H9 (cell line): ENCODE measurements around the gene SCAF8. TPM values are rescaled to one million over a fixed set of nuclear protein-coding genes. Genes with fewer than 3 reads are reported as not detected.

Experiments used
- DNase-seq: peaks from one replicate; pipeline ENCODE4 v3.0.0-alpha.2; 2017
- H2AFZ ChIP-seq: one replicate; pipeline ENCODE4 v1.6.1; 2013; ENCODE audit warnings: mild to moderate bottlenecking, low read length, control low read depth, moderate library complexity
- H2AK5ac ChIP-seq: 2 replicates; pipeline ENCODE4 v1.6.1; 2013; ENCODE audit warnings: low read length, control low read depth, mixed read lengths; ENCODE audit not compliant: insufficient read length
- H2BK120ac ChIP-seq: one replicate; pipeline ENCODE4 v1.6.1; 2013; ENCODE audit warnings: low read depth, mild to moderate bottlenecking, low read length, control low read depth, inconsistent platforms; ENCODE audit not compliant: poor library complexity, severe bottlenecking
- H2BK12ac ChIP-seq: 2 replicates; pipeline ENCODE4 v1.6.1; 2013; ENCODE audit warnings: low read length, control low read depth, mixed read lengths, low read depth; ENCODE audit not compliant: insufficient read length
- H2BK15ac ChIP-seq: 2 replicates; pipeline ENCODE4 v1.6.1; 2013; ENCODE audit warnings: low read depth, low read length, control low read depth
- H2BK20ac ChIP-seq: one replicate; pipeline ENCODE4 v1.6.1; 2013; ENCODE audit warnings: low read depth, mild to moderate bottlenecking, low read length, control low read depth, inconsistent platforms; ENCODE audit not compliant: poor library complexity, severe bottlenecking
- H2BK5ac ChIP-seq: 2 replicates; pipeline ENCODE4 v1.6.1; 2013; ENCODE audit warnings: low read length, control low read depth, mixed read lengths; ENCODE audit not compliant: insufficient read length
- H3K14ac ChIP-seq: 2 replicates; pipeline ENCODE4 v1.6.1; 2013; ENCODE audit warnings: low read length, control low read depth; ENCODE audit not compliant: insufficient read depth
- H3K18ac ChIP-seq: 2 replicates; pipeline ENCODE4 v1.6.1; 2013; ENCODE audit warnings: low read depth, mild to moderate bottlenecking, mixed read lengths, low read length, control low read depth; ENCODE audit not compliant: insufficient read length
- H3K23ac ChIP-seq: 2 replicates; pipeline ENCODE4 v1.6.1; 2013; ENCODE audit warnings: low read length, control low read depth, mixed read lengths, low read depth; ENCODE audit not compliant: insufficient read length
- H3K23me2 ChIP-seq: 2 replicates; pipeline ENCODE4 v1.6.1; 2013; ENCODE audit warnings: low read depth, mild to moderate bottlenecking, mixed read lengths, low read length, control low read depth; ENCODE audit not compliant: insufficient read length, poor library complexity, severe bottlenecking
- H3K27ac ChIP-seq: 2 replicates; pipeline ENCODE4 v1.5.1; 2013; ENCODE audit warnings: low read length, control low read depth, mixed read lengths, low read depth; ENCODE audit not compliant: insufficient read length
- H3K27me3 ChIP-seq: 2 replicates; pipeline ENCODE4 v1.6.1; 2013; ENCODE audit warnings: low read length, control low read depth, inconsistent platforms; ENCODE audit not compliant: insufficient read depth
- H3K4ac ChIP-seq: 2 replicates; pipeline ENCODE4 v1.6.1; 2013; ENCODE audit warnings: low read depth, mild to moderate bottlenecking, control low read depth, inconsistent platforms, low read length, moderate library complexity
- H3K4me1 ChIP-seq: 2 replicates; pipeline ENCODE4 v1.6.1; 2013; ENCODE audit warnings: low read length, control low read depth, inconsistent platforms; ENCODE audit not compliant: insufficient read depth
- H3K4me2 ChIP-seq: 2 replicates; pipeline ENCODE4 v1.6.1; 2013; ENCODE audit warnings: low read length, control low read depth, mixed read lengths; ENCODE audit not compliant: insufficient read length, insufficient read depth
- H3K56ac ChIP-seq: 2 replicates; pipeline ENCODE4 v1.6.1; 2013; ENCODE audit warnings: low read depth, mild to moderate bottlenecking, mixed read lengths, low read length, control low read depth; ENCODE audit not compliant: insufficient read length
- H3K79me1 ChIP-seq: 2 replicates; pipeline ENCODE4 v1.6.1; 2013; ENCODE audit warnings: low read depth, mild to moderate bottlenecking, moderate library complexity, low read length, control low read depth, inconsistent platforms; ENCODE audit not compliant: insufficient read depth, poor library complexity, severe bottlenecking
- H3K79me2 ChIP-seq: 2 replicates; pipeline ENCODE4 v1.6.1; 2013; ENCODE audit warnings: low read length, control low read depth, inconsistent platforms; ENCODE audit not compliant: insufficient read depth
- H3K9ac ChIP-seq: 2 replicates; pipeline ENCODE4 v1.6.1; 2013; ENCODE audit warnings: low read length, control low read depth, mixed read lengths; ENCODE audit not compliant: insufficient read length; ENCODE audit errors: extremely low read depth
- H3K9me3 ChIP-seq: one replicate; pipeline ENCODE4 v1.6.1; 2013; ENCODE audit warnings: low read depth, low read length, inconsistent platforms; ENCODE audit not compliant: control insufficient read depth
- H3T11ph ChIP-seq: one replicate; pipeline ENCODE4 v1.6.1; 2013; ENCODE audit warnings: mild to moderate bottlenecking, low read length, control low read depth, inconsistent platforms
- H4K20me1 ChIP-seq: one replicate; pipeline ENCODE4 v1.6.1; 2013; ENCODE audit not compliant: control insufficient read depth, insufficient read length, insufficient read depth
- H4K5ac ChIP-seq: 2 replicates; pipeline ENCODE4 v1.6.1; 2013; ENCODE audit warnings: low read depth, mild to moderate bottlenecking, mixed read lengths, low read length, control low read depth; ENCODE audit not compliant: insufficient read length
- H4K8ac ChIP-seq: replicated peaks from 2 replicates; pipeline ENCODE4 v1.6.1; 2013; ENCODE audit warnings: low read length, control low read depth, mixed read lengths, low read depth; ENCODE audit not compliant: insufficient read length
- H4K91ac ChIP-seq: 2 replicates; pipeline ENCODE4 v1.6.1; 2013; ENCODE audit warnings: low read depth, mild to moderate bottlenecking, moderate library complexity, mixed read lengths, low read length, control low read depth; ENCODE audit not compliant: insufficient read length
- H3K27ac Mint-ChIP-seq, 3 experiments: 2 replicates in 2 of 3; 3 replicates in 1 of 3; pipeline ENCODE4 v1.8.0; 2020 to 2021; ENCODE audit warnings: mixed read lengths in 3 of 3, mild to moderate bottlenecking in 1 of 3, moderate library complexity in 1 of 3
- H3K27me3 Mint-ChIP-seq: 2 replicates; pipeline ENCODE4 v1.8.0; 2021; ENCODE audit warnings: low read depth, mild to moderate bottlenecking, moderate library complexity, mixed read lengths
- H3K36me3 Mint-ChIP-seq, 3 experiments: 2 replicates in 2 of 3; 3 replicates in 1 of 3; pipeline ENCODE4 v1.8.0; 2020 to 2021; ENCODE audit warnings: low read depth in 3 of 3, mixed read lengths in 3 of 3; ENCODE audit not compliant: insufficient read depth in 1 of 3
- H3K4me1 Mint-ChIP-seq, 2 experiments: 2 replicates each; pipeline ENCODE4 v1.8.0; 2020; ENCODE audit warnings: mixed read lengths in 2 of 2
- H3K4me3 Mint-ChIP-seq, 2 experiments: 2 replicates in 1 of 2; 3 replicates in 1 of 2; pipeline ENCODE4 v1.8.0; 2020 to 2021; ENCODE audit warnings: mild to moderate bottlenecking in 2 of 2, mixed read lengths in 2 of 2, moderate library complexity in 1 of 2
- H3K9me3 Mint-ChIP-seq, 2 experiments: 2 replicates in 1 of 2; 3 replicates in 1 of 2; pipeline ENCODE4 v1.8.0; 2020; ENCODE audit warnings: mild to moderate bottlenecking in 2 of 2, mixed read lengths in 2 of 2, moderate library complexity in 1 of 2
- CTCF ChIP-seq: fragments of 200-600 bp; sonication (generic); conservative IDR thresholded peaks from 3 replicates; pipeline ENCODE4 v1.8.0; 2021; ENCODE audit warnings: antibody characterized with exemption, mild to moderate bottlenecking
- WGBS: extraction: QIAGEN DNeasy Blood & Tissue Kit; methylation state at CpG from one replicate; pipeline ENCODE4 v1.1.7; 2013; ENCODE audit warnings: missing lambda C conversion rate, low lambda C conversion rate, mixed read lengths; ENCODE audit not compliant: insufficient read length; ENCODE audit errors: extremely low coverage; 5-methylcytosine and 5-hydroxymethylcytosine counted together
- total RNA-seq: library from RNA; stranded (reverse); gene quantifications from 2 replicates; pipeline ENCODE4 v1.2.1, GENCODE V29; 2021

SCAF8 gene
- total RNA-seq, 1 experiment from 2014 or later = 78.5 TPM

GRCh38 chr6:154786144-154786868 is 53.1 kb downstream of the SCAF8 start:
- peaks cover 17 to 19% of the 10 kb centered on the region in 2 experiments for H3K4me1 Mint-ChIP-seq
- no peak overlapping the region for H3K23ac ChIP-seq
- H3K23me2 ChIP-seq = no peaks in the 10 kb centered on the region
- no peak overlapping the region for H2BK5ac ChIP-seq
- no peaks in the 10 kb centered on the region for H3K9me3 ChIP-seq
- no peak overlapping the region for H3T11ph ChIP-seq
- peaks cover 2% of the 10 kb centered on the region; the same call in 1 of the 2 replicates for H3K27me3 Mint-ChIP-seq
- WGBS = no CpG with 5 or more reads among the region's 9 CpGs
- H2BK120ac ChIP-seq = no peak overlapping the region
- no peak overlapping the region for H3K4me3 Mint-ChIP-seq
- H3K4me1 ChIP-seq = no peaks in the 10 kb centered on the region; the same call in 1 of the 2 replicates
- H2AFZ ChIP-seq = no peak overlapping the region
- H3K14ac ChIP-seq = no peak overlapping the region
- H4K8ac ChIP-seq = no peak overlapping the region
- H3K9ac ChIP-seq = no peak overlapping the region
- no peak overlapping the region for H3K56ac ChIP-seq
- DNase-seq = no peak
- H3K18ac ChIP-seq = no peak overlapping the region
- H4K5ac ChIP-seq = no peak overlapping the region
- no peak overlapping the region for H3K4ac ChIP-seq
- H3K79me1 ChIP-seq = no peaks in the 10 kb centered on the region
- peak overlapping the region in 2 of 3 experiments; percentile 71 to 80; a peak in 3 of 7 replicates for H3K27ac Mint-ChIP-seq
- peaks cover 17 to 37% (median 28%) of the 10 kb centered on the region in 3 experiments for H3K36me3 Mint-ChIP-seq
- H4K91ac ChIP-seq = no peak overlapping the region
- no peaks in the 10 kb centered on the region for H3K27me3 ChIP-seq
- no peak overlapping the region for H3K4me2 ChIP-seq
- H2AK5ac ChIP-seq = no peak overlapping the region
- H3K27ac ChIP-seq = no peak overlapping the region
- TF ChIP-seq CTCF = no peak
- no peak overlapping the region for H2BK15ac ChIP-seq
- no peak overlapping the region for H2BK20ac ChIP-seq
- H3K79me2 ChIP-seq = peaks cover 1% of the 10 kb centered on the region; the same call in 1 of the 2 replicates
- H4K20me1 ChIP-seq = no peaks in the 10 kb centered on the region
- H3K9me3 Mint-ChIP-seq = no peaks in the 10 kb centered on the region
- no peak overlapping the region for H2BK12ac ChIP-seq
